TTC549 (cell line): Measurements from ENCODE around the gene MYO1E.

Experiments used
- FAIRE-seq: peaks from 2 replicates; lab custom pipeline; 2012; peaks lifted over from hg19 to GRCh38; lab: Jason Lieb, UNC

MYO1E gene

GRCh38 chr15:59315914-59316451, 56.7 kb downstream of the MYO1E start:
- no peak for FAIRE-seq

- FAIRE-seq = no peak
These were observed 58.9 kb downstream of the MYO1E start for GRCh38 chr15:59313641-59314332.

- no peak for FAIRE-seq
These were observed 60.5 kb downstream of the MYO1E start for GRCh38 chr15:59312205-59312604.

- no peak for FAIRE-seq
These were observed 61.5 kb downstream of the MYO1E start for GRCh38 chr15:59311195-59311594.

GRCh38 chr15:59309405-59309804, 63.3 kb downstream of the MYO1E start:
- FAIRE-seq = no peak

GRCh38 chr15:59307165-59307537, 65.5 kb downstream of the MYO1E start:
- FAIRE-seq = no peak

GRCh38 chr15:59306520-59307164, 66.0 kb downstream of the MYO1E start:
- no peak for FAIRE-seq

- FAIRE-seq = no peak
These were observed 67.9 kb downstream of the MYO1E start for GRCh38 chr15:59304807-59305206.

- FAIRE-seq = no peak
These were observed 68.5 kb downstream of the MYO1E start for GRCh38 chr15:59304034-59304795.

GRCh38 chr15:59303633-59304032, 69.0 kb downstream of the MYO1E start:
- no peak for FAIRE-seq

- no peak for FAIRE-seq
These were observed 69.5 kb downstream of the MYO1E start for GRCh38 chr15:59303136-59303535.

- no peak for FAIRE-seq
These were observed 71.1 kb downstream of the MYO1E start for GRCh38 chr15:59301527-59301926.

- FAIRE-seq = no peak
These were observed 72.0 kb downstream of the MYO1E start for GRCh38 chr15:59300618-59301139.

- FAIRE-seq = no peak
These were observed 72.6 kb downstream of the MYO1E start for GRCh38 chr15:59299929-59300617.

- no peak for FAIRE-seq
These were observed 73.8 kb downstream of the MYO1E start for GRCh38 chr15:59298854-59299250.

GRCh38 chr15:59298225-59298853, 74.3 kb downstream of the MYO1E start:
- no peak for FAIRE-seq

- FAIRE-seq = no peak
These were observed 76.5 kb downstream of the MYO1E start for GRCh38 chr15:59296181-59296617.

- no peak for FAIRE-seq
These were observed 77.2 kb downstream of the MYO1E start for GRCh38 chr15:59295261-59296001.

- FAIRE-seq = no peak
These were observed 78.0 kb downstream of the MYO1E start for GRCh38 chr15:59294574-59295260.

- FAIRE-seq = no peak
These were observed 80.1 kb downstream of the MYO1E start for GRCh38 chr15:59292442-59293151.
